K562 (cell line): ENCODE data around the gene OR2V2. TPM values are rescaled to one million over a fixed set of nuclear protein-coding genes. Genes with fewer than 3 reads are reported as not detected.
A peak's percentile ranks its signal among the peaks of the same experiment; 100 is the strongest.

Source experiments
- C11orf30 ChIP-seq: fragments of 450-650 bp; IDR thresholded peaks from 2 replicates; pipeline ENCODE4 v1.6.1; 2016; ENCODE audit warnings: low read depth, mild to moderate bottlenecking
- CBFA2T3 ChIP-seq: fragments of 450-650 bp; IDR thresholded peaks from 2 replicates; pipeline ENCODE4 v1.6.1; 2017
- ETS2 ChIP-seq: IDR thresholded peaks from 2 replicates; pipeline ENCODE4 v1.6.1; 2016; ENCODE audit warnings: borderline replicate concordance, missing genetic modification characterization, mild to moderate bottlenecking, moderate library complexity, missing compliant biosample characterization; ENCODE audit not compliant: poor library complexity, severe bottlenecking
- MAFG ChIP-seq: fragments of 450-650 bp; conservative IDR thresholded peaks from 2 replicates; pipeline ENCODE4 v1.6.1; 2016; ENCODE audit warnings: missing genetic modification characterization, missing compliant biosample characterization
- NR2C2 ChIP-seq, 2 experiments: fragments of 200-800 bp in 1 of 2; sonication (Bioruptor generic) in 1 of 2; sonication (generic) in 1 of 2; formaldehyde crosslinking in 1 of 2; IDR thresholded peaks; 2 replicates each; pipeline versions ENCODE4 v1.6.1 to v1.8.0; 2016 to 2022; ENCODE audit warnings: mild to moderate bottlenecking in 1 of 2, missing compliant biosample characterization in 1 of 2, missing genetic modification characterization in 1 of 2, missing genetic modification reagents in 1 of 2
- RBM34 ChIP-seq: fragments of 200-400 bp; formaldehyde crosslinking; IDR thresholded peaks from 2 replicates; pipeline ENCODE4 v1.6.1; 2018; ENCODE audit warnings: low read length, borderline replicate concordance; ENCODE audit not compliant: insufficient read depth
- RNF2 ChIP-seq: sonication (generic); IDR thresholded peaks from 2 replicates; pipeline ENCODE4 v1.6.1; 2016
- SLC30A9 ChIP-seq: fragments of 250-450 bp; sonication (Bioruptor Pico); IDR thresholded peaks from 2 replicates; pipeline ENCODE4 v1.8.0; 2022; ENCODE audit warnings: mild to moderate bottlenecking, moderate library complexity
- TAL1 ChIP-seq: fragments of 450-650 bp; IDR thresholded peaks from 2 replicates; pipeline ENCODE4 v1.6.1; 2016; ENCODE audit warnings: mild to moderate bottlenecking
- TGIF2 ChIP-seq: sonication (generic); formaldehyde crosslinking; IDR thresholded peaks from 2 replicates; pipeline ENCODE4 v1.8.1; 2022; ENCODE audit warnings: mild to moderate bottlenecking, missing genetic modification reagents, moderate library complexity
- U2AF2 ChIP-seq: fragments of 200-400 bp; formaldehyde crosslinking; optimal IDR thresholded peaks from 2 replicates; pipeline ENCODE3; 2017; ENCODE audit warnings: low read depth, mild to moderate bottlenecking, low read length
- ZKSCAN1 ChIP-seq: fragments of 150-350 bp; IDR thresholded peaks from 2 replicates; pipeline ENCODE4 v1.6.1; 2016; ENCODE audit warnings: low read depth, low read length
- ZNF263 ChIP-seq: sonication (generic); formaldehyde crosslinking; IDR thresholded peaks from 2 replicates; pipeline ENCODE4 v1.8.0; 2022; ENCODE audit warnings: mild to moderate bottlenecking, missing genetic modification reagents, borderline replicate concordance
- polyA plus RNA-seq, 8 experiments: library from polyadenylated mRNA; depleted of rRNA in 4 of 8; stranded (reverse) in 5 of 8; unstranded in 3 of 8; fragments of >200 nt; fragmentation: Nextera tagmentation in 2 of 8; fragmentation: Illumina TruSeq in 1 of 8; extraction: Ambion mirVana in 2 of 8; extraction: Trizol in 1 of 8; gene quantifications; 2 replicates each; pipeline versions ENCODE4 v1.2.1 to v1.2.3, GENCODE V29; 2011 to 2014; ENCODE audit warnings: inconsistent platforms in 1 of 8, missing spikeins in 1 of 8
- total RNA-seq, 7 experiments: library from RNA; depleted of rRNA in 6 of 7; stranded (reverse); fragments of >200 nt in 6 of 7; fragmentation: Illumina TruSeq in 2 of 7; extraction: Trizol in 2 of 7; gene quantifications; 2 replicates each; pipeline versions ENCODE4 v1.2.1 to v1.2.3, GENCODE V29; 2011 to 2021; ENCODE audit warnings: low replicate concordance in 1 of 7
- TF ChIP-seq, protein P1 (sequence below): fragments of 450-650 bp; IDR thresholded peaks from 2 replicates; pipeline ENCODE4 v1.6.1; 2014; ENCODE audit warnings: low read depth, mild to moderate bottlenecking, moderate library complexity, borderline replicate concordance
- TF ChIP-seq, protein P2 (sequence below): fragments of 250-450 bp; sonication (Bioruptor Pico); IDR thresholded peaks from 2 replicates; pipeline ENCODE4 v1.6.1; 2021; ENCODE audit warnings: mild to moderate bottlenecking
- TF ChIP-seq, protein P3 (sequence below): sonication (generic); formaldehyde crosslinking; IDR thresholded peaks from 2 replicates; pipeline ENCODE4 v1.8.1; 2022; ENCODE audit warnings: missing genetic modification reagents

The OR2V2 gene
- total and polyA plus RNA-seq, 9 of the 15 experiments (the other 6 are each of a cell fraction or from before 2014, with no cell fraction given): 0.01 TPM; not detected in 8

DNA sequence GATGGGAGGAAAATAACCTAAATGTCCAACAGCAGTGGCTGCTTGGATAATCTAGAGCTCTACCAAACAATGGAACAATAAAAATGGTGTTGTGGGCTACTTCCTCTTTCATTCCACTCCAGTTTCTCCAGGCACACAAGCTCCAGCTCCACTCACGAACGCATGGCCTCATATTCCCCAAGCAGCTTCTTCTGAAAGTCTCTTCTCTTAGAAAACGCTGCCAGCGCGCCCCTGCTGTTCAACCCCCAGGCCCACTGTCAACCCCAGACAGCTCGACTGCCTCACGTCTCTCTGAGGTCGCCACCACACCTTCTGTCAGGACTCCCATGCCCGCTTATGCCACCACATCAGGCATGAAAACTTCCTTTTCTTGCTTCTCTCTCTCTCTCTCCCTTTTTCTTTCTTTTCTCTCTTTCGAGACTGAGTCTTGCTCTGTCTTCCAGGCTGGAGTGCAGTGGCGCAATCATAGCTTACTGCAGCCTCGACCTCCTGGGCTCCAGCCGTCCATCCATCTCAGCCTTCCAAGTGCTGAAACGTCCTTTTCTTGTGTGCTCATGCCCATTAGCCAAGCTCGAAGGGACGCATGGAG is 16.2 kb downstream of the OR2V2 start (continued):
- TF ChIP-seq TGIF2: no peak
- no peak for TF ChIP-seq ETS2 (tag)
- no peak for TF ChIP-seq RBM34
- no peak for TF ChIP-seq U2AF2
- no peak for TF ChIP-seq C11orf30
- no peak for TF ChIP-seq CBFA2T3
- TF ChIP-seq, protein P1, sequence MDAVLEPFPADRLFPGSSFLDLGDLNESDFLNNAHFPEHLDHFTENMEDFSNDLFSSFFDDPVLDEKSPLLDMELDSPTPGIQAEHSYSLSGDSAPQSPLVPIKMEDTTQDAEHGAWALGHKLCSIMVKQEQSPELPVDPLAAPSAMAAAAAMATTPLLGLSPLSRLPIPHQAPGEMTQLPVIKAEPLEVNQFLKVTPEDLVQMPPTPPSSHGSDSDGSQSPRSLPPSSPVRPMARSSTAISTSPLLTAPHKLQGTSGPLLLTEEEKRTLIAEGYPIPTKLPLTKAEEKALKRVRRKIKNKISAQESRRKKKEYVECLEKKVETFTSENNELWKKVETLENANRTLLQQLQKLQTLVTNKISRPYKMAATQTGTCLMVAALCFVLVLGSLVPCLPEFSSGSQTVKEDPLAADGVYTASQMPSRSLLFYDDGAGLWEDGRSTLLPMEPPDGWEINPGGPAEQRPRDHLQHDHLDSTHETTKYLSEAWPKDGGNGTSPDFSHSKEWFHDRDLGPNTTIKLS: no peak
- TF ChIP-seq NR2C2 (CRISPR knock-in tag; IDR thresholded peaks at IDR 0.05): no peak
- TF ChIP-seq NR2C2 (tag; IDR thresholded peaks at IDR 0.05): 0 out of 2 replicates have a peak, but pooled peaks have one; percentile 29
- TF ChIP-seq RNF2: no peak
- TF ChIP-seq, protein P2, sequence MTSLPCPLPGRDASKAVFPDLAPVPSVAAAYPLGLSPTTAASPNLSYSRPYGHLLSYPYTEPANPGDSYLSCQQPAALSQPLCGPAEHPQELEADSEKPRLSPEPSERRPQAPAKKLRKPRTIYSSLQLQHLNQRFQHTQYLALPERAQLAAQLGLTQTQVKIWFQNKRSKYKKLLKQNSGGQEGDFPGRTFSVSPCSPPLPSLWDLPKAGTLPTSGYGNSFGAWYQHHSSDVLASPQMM (CRISPR knock-in tag): no peak
- TF ChIP-seq SLC30A9 (CRISPR knock-in tag): no peak
- no peak for TF ChIP-seq TAL1
- TF ChIP-seq, protein P3, sequence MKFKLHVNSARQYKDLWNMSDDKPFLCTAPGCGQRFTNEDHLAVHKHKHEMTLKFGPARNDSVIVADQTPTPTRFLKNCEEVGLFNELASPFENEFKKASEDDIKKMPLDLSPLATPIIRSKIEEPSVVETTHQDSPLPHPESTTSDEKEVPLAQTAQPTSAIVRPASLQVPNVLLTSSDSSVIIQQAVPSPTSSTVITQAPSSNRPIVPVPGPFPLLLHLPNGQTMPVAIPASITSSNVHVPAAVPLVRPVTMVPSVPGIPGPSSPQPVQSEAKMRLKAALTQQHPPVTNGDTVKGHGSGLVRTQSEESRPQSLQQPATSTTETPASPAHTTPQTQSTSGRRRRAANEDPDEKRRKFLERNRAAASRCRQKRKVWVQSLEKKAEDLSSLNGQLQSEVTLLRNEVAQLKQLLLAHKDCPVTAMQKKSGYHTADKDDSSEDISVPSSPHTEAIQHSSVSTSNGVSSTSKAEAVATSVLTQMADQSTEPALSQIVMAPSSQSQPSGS (CRISPR knock-in tag): no peak
- TF ChIP-seq ZNF263 (CRISPR knock-in tag): no peak
- TF ChIP-seq ZKSCAN1: no peak
- TF ChIP-seq MAFG (tag): no peak
